PC-9 (cell line): ENCODE results near the gene HK2. TPM values are rescaled to one million over a fixed set of nuclear protein-coding genes. Genes with fewer than 3 reads are reported as not detected.

ENCODE experiments used
- BruUV-seq: library from RNA; stranded (reverse); fragments of 400-500 nt; replicated peaks from 2 replicates; lab custom pipeline; 2021; lab: Mats Ljungman, UMichigan
- CTCF ChIA-PET: fragments of 300-600 bp; sonication (Branson Sonifier 250); formaldehyde crosslinking; loops from one replicate; lab custom pipeline; 2022; ENCODE audit warnings: antibody characterized with exemption; lab: Charles Lee
- POLR2A ChIA-PET: fragments of 300-600 bp; sonication (Branson Sonifier 250); formaldehyde crosslinking; loops from one replicate; lab custom pipeline; 2022; ENCODE audit warnings: antibody characterized with exemption; ENCODE audit not compliant: unreplicated experiment; lab: Charles Lee
- DNase-seq, 2 experiments: peaks; one replicate each; pipeline versions ENCODE4 v3.0.0 to v3.0.0-alpha.2; 2015 to 2022; ENCODE audit warnings: mixed read lengths in 1 of 2
- H2AFZ ChIP-seq: fragments of 200-600 bp; sonication (generic); 2 replicates; pipeline ENCODE4 v1.8.1; 2017; ENCODE audit warnings: antibody characterized with exemption
- H3F3A ChIP-seq: fragments of 200-600 bp; sonication (generic); 2 replicates; pipeline ENCODE4 v1.8.1; 2017; ENCODE audit warnings: antibody characterized with exemption, mild to moderate bottlenecking, low read depth; ENCODE audit not compliant: insufficient read depth
- H3K27ac ChIP-seq: fragments of 200-600 bp; sonication (generic); 2 replicates; pipeline ENCODE4 v1.6.1; 2016; ENCODE audit warnings: mixed run types
- H3K27me3 ChIP-seq: fragments of 200-600 bp; sonication (generic); 2 replicates; pipeline ENCODE4 v1.6.1; 2016; ENCODE audit warnings: low read depth, mixed run types; ENCODE audit not compliant: insufficient read depth
- H3K36me3 ChIP-seq: fragments of 200-600 bp; sonication (generic); 2 replicates; pipeline ENCODE4 v1.6.1; 2016; ENCODE audit warnings: low read depth, mixed run types
- H3K4me1 ChIP-seq: fragments of 200-600 bp; sonication (generic); replicated peaks from 2 replicates; pipeline ENCODE4 v1.6.1; 2016; ENCODE audit warnings: mixed run types; ENCODE audit not compliant: insufficient read depth
- H3K4me2 ChIP-seq: fragments of 200-600 bp; sonication (generic); 2 replicates; pipeline ENCODE4 v1.6.1; 2017; ENCODE audit warnings: mixed run types
- H3K4me3 ChIP-seq: fragments of 200-600 bp; sonication (generic); 2 replicates; pipeline ENCODE4 v1.6.1; 2016; ENCODE audit warnings: mixed run types
- H3K79me2 ChIP-seq: fragments of 200-600 bp; sonication (generic); 2 replicates; pipeline ENCODE4 v1.6.1; 2017; ENCODE audit warnings: low read depth, mixed run types
- H3K9me2 ChIP-seq: fragments of 200-600 bp; sonication (generic); 2 replicates; pipeline ENCODE4 v1.8.1; 2017; ENCODE audit warnings: mild to moderate bottlenecking; ENCODE audit not compliant: insufficient read depth
- H3K9me3 ChIP-seq: fragments of 200-600 bp; sonication (generic); 2 replicates; pipeline ENCODE4 v1.8.1; 2016; ENCODE audit warnings: low read depth; ENCODE audit not compliant: insufficient read depth
- H4K20me1 ChIP-seq: fragments of 200-600 bp; sonication (generic); 2 replicates; pipeline ENCODE4 v1.8.1; 2017; ENCODE audit not compliant: insufficient read depth
- EZH2 ChIP-seq: fragments of 200-600 bp; sonication (generic); IDR thresholded peaks from 2 replicates; pipeline ENCODE4 v1.8.0; 2017; ENCODE audit warnings: antibody characterized with exemption, low read depth
- intact Hi-C: fragments of 100-400 bp; cut with micrococcal nuclease; formaldehyde crosslinking; loops from one replicate; pipeline ENCODE4 v1.10.0; 2022; ENCODE audit not compliant: unreplicated experiment
- total RNA-seq: library from RNA; stranded (reverse); gene quantifications from 2 replicates; pipeline ENCODE4 v1.2.3, GENCODE V29; 2021
- TF ChIP-seq, protein P1 (sequence below): fragments of 200-600 bp; sonication (generic); conservative IDR thresholded peaks from 2 replicates; pipeline ENCODE4 v1.6.1; 2017; ENCODE audit warnings: mixed run types, antibody characterized with exemption, mild to moderate bottlenecking, moderate library complexity

The HK2 gene
- total RNA-seq, 1 experiment from 2014 or later: 7.8 TPM

DNA sequence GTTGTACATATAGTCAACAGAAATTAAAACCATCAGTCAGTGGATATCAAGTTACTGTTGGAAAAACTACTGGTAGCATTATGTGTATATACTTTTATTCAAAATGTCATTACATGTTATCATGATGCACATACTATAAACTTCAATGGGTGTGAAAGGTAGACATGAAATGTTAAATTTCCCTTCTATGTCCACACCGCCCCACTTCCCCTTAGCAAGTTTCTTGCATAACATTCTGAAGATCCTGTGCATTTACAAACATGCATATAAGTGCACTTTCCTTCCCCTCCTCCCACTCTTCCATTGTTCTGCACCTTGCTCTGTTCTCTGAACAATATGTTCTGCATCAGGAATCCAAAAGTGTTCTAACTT lies 16.6 kb upstream of the HK2 start:
- no peaks in the 10 kb centered on the region for H4K20me1 ChIP-seq
- no peaks in the 10 kb centered on the region for H3K4me1 ChIP-seq
- POLR2A ChIA-PET: interaction anchor here (0.7 kb wide), 1 partner anchor 46 kb away, joined by 7 read pairs; no protein-coding TSS in a partner anchor
- H3F3A ChIP-seq: no peaks in the 10 kb centered on the region
- H3K27ac ChIP-seq: no peak overlapping the region
- CTCF ChIA-PET: no interaction called here
- H3K4me2 ChIP-seq: no peak overlapping the region
- H3K27me3 ChIP-seq: no peaks in the 10 kb centered on the region
- BruUV-seq: no TSS peak
- intact Hi-C loops: no loop called here
- no peak overlapping the region for H2AFZ ChIP-seq
- no peak overlapping the region for H3K4me3 ChIP-seq
- DNase-seq: no peak
- TF ChIP-seq, protein P1, sequence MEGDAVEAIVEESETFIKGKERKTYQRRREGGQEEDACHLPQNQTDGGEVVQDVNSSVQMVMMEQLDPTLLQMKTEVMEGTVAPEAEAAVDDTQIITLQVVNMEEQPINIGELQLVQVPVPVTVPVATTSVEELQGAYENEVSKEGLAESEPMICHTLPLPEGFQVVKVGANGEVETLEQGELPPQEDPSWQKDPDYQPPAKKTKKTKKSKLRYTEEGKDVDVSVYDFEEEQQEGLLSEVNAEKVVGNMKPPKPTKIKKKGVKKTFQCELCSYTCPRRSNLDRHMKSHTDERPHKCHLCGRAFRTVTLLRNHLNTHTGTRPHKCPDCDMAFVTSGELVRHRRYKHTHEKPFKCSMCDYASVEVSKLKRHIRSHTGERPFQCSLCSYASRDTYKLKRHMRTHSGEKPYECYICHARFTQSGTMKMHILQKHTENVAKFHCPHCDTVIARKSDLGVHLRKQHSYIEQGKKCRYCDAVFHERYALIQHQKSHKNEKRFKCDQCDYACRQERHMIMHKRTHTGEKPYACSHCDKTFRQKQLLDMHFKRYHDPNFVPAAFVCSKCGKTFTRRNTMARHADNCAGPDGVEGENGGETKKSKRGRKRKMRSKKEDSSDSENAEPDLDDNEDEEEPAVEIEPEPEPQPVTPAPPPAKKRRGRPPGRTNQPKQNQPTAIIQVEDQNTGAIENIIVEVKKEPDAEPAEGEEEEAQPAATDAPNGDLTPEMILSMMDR: no peak
- TF ChIP-seq EZH2: no peak
- H3K9me2 ChIP-seq: no peaks in the 10 kb centered on the region
- H3K36me3 ChIP-seq: no peaks in the 10 kb centered on the region
- H3K9me3 ChIP-seq: no peaks in the 10 kb centered on the region
- no peaks in the 10 kb centered on the region for H3K79me2 ChIP-seq

DNA sequence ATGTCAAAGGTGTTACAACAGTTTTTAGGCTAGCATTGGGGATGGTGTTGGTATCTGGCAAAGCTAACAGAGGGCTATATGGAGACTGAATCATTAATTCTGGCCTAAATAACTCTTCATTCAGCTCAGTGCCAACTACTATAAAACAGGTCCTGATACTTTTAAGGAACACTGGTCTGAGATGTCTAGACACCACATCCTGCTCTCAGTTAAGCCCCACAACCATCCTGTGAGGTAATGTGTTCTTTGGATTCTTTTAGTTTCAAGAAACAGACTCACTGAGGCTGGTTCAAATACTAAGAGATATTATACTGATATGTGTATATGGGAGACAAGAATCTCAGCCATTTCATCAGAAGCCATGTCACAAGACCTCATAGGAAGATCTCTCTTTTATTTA lies 14.2 kb upstream of the HK2 start:
- intact Hi-C loops: no loop called here
- no TSS peak for BruUV-seq

DNA sequence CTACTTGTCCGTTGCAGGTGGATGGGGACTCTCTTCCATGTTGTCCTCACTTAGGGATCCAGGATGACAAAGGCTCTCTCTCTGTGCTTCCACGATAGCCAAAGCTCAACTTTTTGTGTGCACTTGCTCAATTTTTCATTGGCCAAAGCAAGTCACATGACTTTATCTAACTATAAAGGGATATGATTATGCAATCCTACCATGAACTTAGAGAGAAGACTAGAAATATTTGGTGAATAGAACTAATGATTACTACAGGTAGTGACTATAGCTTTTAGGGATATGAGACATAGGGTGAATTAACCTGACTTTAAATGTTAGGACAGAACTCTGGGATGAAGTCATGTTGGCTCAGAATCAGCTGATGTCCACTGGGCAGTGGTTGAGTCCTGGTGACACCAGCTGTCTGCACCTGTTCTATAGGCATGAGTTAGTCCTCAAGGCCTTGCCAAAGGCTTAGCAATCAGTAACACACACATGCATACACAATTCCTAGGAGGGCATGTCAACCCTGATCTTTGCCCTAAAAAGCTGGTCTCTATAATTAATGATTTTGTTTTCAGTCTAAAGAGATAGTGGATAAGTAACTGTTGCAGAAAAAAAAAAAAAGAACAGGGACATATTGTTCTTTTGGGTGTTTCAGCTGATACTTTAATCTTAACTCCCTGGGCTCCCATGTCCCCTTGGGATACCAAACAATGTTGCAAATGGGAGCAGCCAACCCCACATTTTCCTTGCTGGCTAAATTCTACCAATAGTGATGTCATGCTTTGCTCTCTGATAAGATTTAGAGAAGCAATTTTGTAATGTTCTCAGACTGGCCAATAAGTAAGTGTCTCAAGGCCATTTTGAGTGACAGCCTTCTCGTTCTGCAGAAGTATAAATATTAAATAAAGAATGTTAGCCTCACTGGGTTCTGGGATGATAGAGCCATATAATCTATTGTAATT lies 12.5 kb upstream of the HK2 start:
- ChIA-PET POLR2A (no interaction called here), CTCF (no interaction called here)
- Histone ChIP-seq H3K9me3 (no peaks in the 10 kb centered on the region), H4K20me1 (no peaks in the 10 kb centered on the region), H3K9me2 (no peaks in the 10 kb centered on the region), H3K36me3 (no peaks in the 10 kb centered on the region), H3K27ac (no peak overlapping the region), H3F3A (no peaks in the 10 kb centered on the region), H3K4me2 (no peak overlapping the region), H3K79me2 (no peaks in the 10 kb centered on the region), H2AFZ (no peak overlapping the region), H3K27me3 (no peaks in the 10 kb centered on the region), H3K4me3 (no peak overlapping the region), H3K4me1 (no peaks in the 10 kb centered on the region)
- TF ChIP-seq EZH2: no peak
- TF ChIP-seq, protein P1: no peak
- intact Hi-C loops: no loop called here
- no peak for DNase-seq
- BruUV-seq: no TSS peak

More for the DNA sequence above, 14.2 kb upstream of the HK2 start:
- Histone ChIP-seq H2AFZ (no peak overlapping the region), H3K4me1 (no peaks in the 10 kb centered on the region), H4K20me1 (no peaks in the 10 kb centered on the region), H3K27ac (no peak overlapping the region), H3K79me2 (no peaks in the 10 kb centered on the region), H3K9me3 (no peaks in the 10 kb centered on the region), H3K9me2 (no peaks in the 10 kb centered on the region), H3K4me3 (no peak overlapping the region), H3F3A (no peaks in the 10 kb centered on the region), H3K36me3 (no peaks in the 10 kb centered on the region), H3K4me2 (no peak overlapping the region), H3K27me3 (no peaks in the 10 kb centered on the region)
- no peak for DNase-seq
- POLR2A ChIA-PET: no interaction called here
- CTCF ChIA-PET: no interaction called here
- TF ChIP-seq, protein P1: no peak
- TF ChIP-seq EZH2: no peak
